ENCODE measurements around the gene DEPDC5. TPM values are rescaled to one million over a fixed set of nuclear protein-coding genes. Genes with fewer than 3 reads are reported as not detected.
A peak's percentile ranks its signal among the peaks of the same experiment; 100 is the strongest.

Gene DEPDC5
- total and polyA plus RNA-seq, 3 experiments from 2014 or later = 11.1 to 38.1 (median 29.1) TPM

DNA sequence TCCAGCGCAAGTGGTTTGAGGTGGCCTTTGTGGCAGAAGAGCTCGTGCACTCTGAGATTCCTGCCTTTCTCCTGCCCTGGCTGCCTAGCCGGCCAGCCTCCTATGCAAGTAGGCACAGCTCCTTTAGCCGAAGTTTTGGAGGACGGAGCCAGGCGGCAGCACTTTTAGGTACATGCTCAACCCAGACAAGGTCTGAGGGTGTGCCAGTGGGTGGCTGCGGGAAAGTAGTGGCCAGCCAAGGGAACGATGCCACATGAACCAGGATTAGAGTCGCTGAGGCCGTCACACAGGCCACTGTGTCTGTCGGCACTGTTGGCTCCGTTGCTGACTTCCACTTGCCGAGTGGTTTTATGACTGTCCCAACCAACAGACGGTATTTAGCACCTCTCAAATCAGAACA is 125.8 kb downstream of the DEPDC5 start:
- H3K27me3 ChIP-seq (ENCODE audit: insufficient read depth, low read length, poor library complexity, severe bottlenecking) = no peaks in the 10 kb centered on the region
- Mint-ChIP-seq H3K36me3 (peaks cover 5 to 62% (median 14%) of the 10 kb centered on the region in 3 donors), H3K9me3 (no peaks in the 10 kb centered on the region), H3K4me1 (peaks cover 0 to 4% (median 0%) of the 10 kb centered on the region in 3 donors), H3K4me3 (no peak overlapping the region), H3K27ac (no peak overlapping the region), H3K27me3 (no peaks in the 10 kb centered on the region)
- no peaks in the 10 kb centered on the region for H3K4me1 ChIP-seq (ENCODE audit: insufficient read depth, low read length)
- no peak for DNase-seq
- CTCF ChIA-PET = no interaction called here
- POLR2A ChIA-PET = interaction anchor here (0.6 kb wide), 1 partner anchor 33 kb away, joined by 3 read pairs; no protein-coding TSS in a partner anchor
- no peaks in the 10 kb centered on the region for H3K9me3 ChIP-seq (ENCODE audit: low read length)
- peaks cover 15% of the 10 kb centered on the region for H3K36me3 ChIP-seq (ENCODE audit: insufficient read depth, low read length)
- H3K4me3 ChIP-seq (ENCODE audit: low read length) = no peak overlapping the region
- no peak overlapping the region for H3K27ac ChIP-seq (ENCODE audit: low read depth, low read length)

DNA sequence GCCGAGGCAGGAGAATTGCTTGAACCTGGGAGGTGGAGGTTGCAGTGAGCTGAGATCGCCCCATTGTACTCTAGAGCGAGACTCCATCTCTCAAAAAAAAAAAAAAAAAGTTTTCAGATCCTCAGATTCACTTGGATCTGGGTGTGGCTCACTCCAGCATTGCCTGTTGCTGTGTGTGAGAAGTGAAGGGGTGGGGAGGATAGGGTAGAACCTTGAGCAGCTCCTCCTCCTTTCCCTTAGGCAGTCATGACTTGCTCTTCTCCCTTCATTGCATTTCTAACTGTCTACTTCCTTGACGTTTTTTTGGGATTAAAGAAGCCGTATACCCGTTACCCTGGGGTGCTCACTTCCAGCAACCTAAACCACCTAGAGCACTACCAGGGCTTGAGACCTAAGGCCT is 127.4 kb downstream of the DEPDC5 start:
- DNase-seq = no peak
- peaks cover 0 to under 1% (median 0%) of the 10 kb centered on the region in 3 donors for H3K4me1 Mint-ChIP-seq
- no peaks in the 10 kb centered on the region for H3K27me3 ChIP-seq (ENCODE audit: insufficient read depth, low read length, poor library complexity, severe bottlenecking)
- no peaks in the 10 kb centered on the region for H3K27me3 Mint-ChIP-seq
- H3K36me3 ChIP-seq (ENCODE audit: insufficient read depth, low read length) = peaks cover 8% of the 10 kb centered on the region
- H3K4me1 ChIP-seq (ENCODE audit: insufficient read depth, low read length) = no peaks in the 10 kb centered on the region
- CTCF ChIA-PET = no interaction called here
- no peak overlapping the region for H3K27ac ChIP-seq (ENCODE audit: low read depth, low read length)
- H3K4me3 ChIP-seq (ENCODE audit: low read length) = no peak overlapping the region
- H3K4me3 Mint-ChIP-seq = no peak overlapping the region
- no peaks in the 10 kb centered on the region for H3K9me3 Mint-ChIP-seq
- H3K9me3 ChIP-seq (ENCODE audit: low read length) = no peaks in the 10 kb centered on the region
- POLR2A ChIA-PET = no interaction called here
- H3K36me3 Mint-ChIP-seq = peaks cover 5 to 64% (median 12%) of the 10 kb centered on the region in 3 donors
- no peak overlapping the region for H3K27ac Mint-ChIP-seq

DNA sequence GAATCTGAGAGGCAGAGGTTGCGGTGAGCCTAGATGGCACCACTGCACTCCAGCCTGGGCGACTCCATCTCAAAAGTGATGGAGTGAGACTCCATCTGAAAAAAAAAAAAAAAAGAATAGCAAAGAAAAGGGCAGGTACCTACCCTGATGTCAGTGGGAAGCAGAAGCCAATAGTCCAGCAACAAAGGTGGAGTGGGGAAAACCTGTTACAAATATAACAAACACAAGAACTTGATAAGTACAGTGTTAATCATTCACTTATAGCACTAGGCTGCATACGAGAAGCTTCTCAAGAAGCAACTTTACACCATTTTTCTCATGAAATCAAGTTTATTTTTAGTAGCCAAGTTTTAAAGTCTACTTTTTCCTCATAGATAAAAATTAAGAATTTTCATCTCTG is 128.0 kb downstream of the DEPDC5 start:
- H3K4me1 Mint-ChIP-seq = no peaks in the 10 kb centered on the region
- H3K27me3 Mint-ChIP-seq = no peaks in the 10 kb centered on the region
- H3K36me3 Mint-ChIP-seq = peaks cover 5 to 62% (median 13%) of the 10 kb centered on the region in 3 donors
- no peaks in the 10 kb centered on the region for H3K27me3 ChIP-seq (ENCODE audit: insufficient read depth, low read length, poor library complexity, severe bottlenecking)
- no peak overlapping the region for H3K27ac Mint-ChIP-seq
- POLR2A ChIA-PET = no interaction called here
- no peak overlapping the region for H3K4me3 ChIP-seq (ENCODE audit: low read length)
- no peak overlapping the region for H3K27ac ChIP-seq (ENCODE audit: low read depth, low read length)
- DNase-seq = no peak
- no peaks in the 10 kb centered on the region for H3K9me3 ChIP-seq (ENCODE audit: low read length)
- no peaks in the 10 kb centered on the region for H3K9me3 Mint-ChIP-seq
- no peak overlapping the region for H3K4me3 Mint-ChIP-seq
- H3K4me1 ChIP-seq (ENCODE audit: insufficient read depth, low read length) = no peaks in the 10 kb centered on the region
- CTCF ChIA-PET = no interaction called here
- peaks cover 6% of the 10 kb centered on the region for H3K36me3 ChIP-seq (ENCODE audit: insufficient read depth, low read length)

GRCh38 chr22:31882971-31883370 is 129.2 kb downstream of the DEPDC5 start:
- ChIA-PET POLR2A (no interaction called here), CTCF (no interaction called here)
- DNase-seq = no peak
- Histone ChIP-seq H3K27me3 (ENCODE audit: insufficient read depth, low read length, poor library complexity, severe bottlenecking) (no peaks in the 10 kb centered on the region), H3K9me3 (ENCODE audit: low read length) (no peaks in the 10 kb centered on the region), H3K36me3 (ENCODE audit: insufficient read depth, low read length) (peaks cover 6% of the 10 kb centered on the region), H3K27ac (ENCODE audit: low read depth, low read length) (no peak overlapping the region), H3K4me1 (ENCODE audit: insufficient read depth, low read length) (no peaks in the 10 kb centered on the region), H3K4me3 (ENCODE audit: low read length) (no peak overlapping the region)
- Mint-ChIP-seq H3K9me3 (no peaks in the 10 kb centered on the region), H3K4me1 (no peaks in the 10 kb centered on the region), H3K27me3 (no peaks in the 10 kb centered on the region), H3K4me3 (no peak overlapping the region), H3K27ac (peak overlapping the region in 2 of 8 donors; percentile 33 to 71), H3K36me3 (peaks cover 5 to 66% (median 13%) of the 10 kb centered on the region in 3 donors)

GRCh38 chr22:31883989-31884388 is 130.2 kb downstream of the DEPDC5 start:
- no peaks in the 10 kb centered on the region for H3K27me3 Mint-ChIP-seq
- H3K4me3 ChIP-seq (ENCODE audit: low read length) = no peak overlapping the region
- DNase-seq = no peak
- ChIA-PET CTCF (no interaction called here), POLR2A (no interaction called here)
- H3K4me3 Mint-ChIP-seq = no peak overlapping the region
- peak overlapping the region in 1 of 8 donors; percentile 45 for H3K27ac Mint-ChIP-seq
- H3K27ac ChIP-seq (ENCODE audit: low read depth, low read length) = no peak overlapping the region
- peaks cover 0 to 2% (median 0%) of the 10 kb centered on the region in 3 donors for H3K4me1 Mint-ChIP-seq
- no peaks in the 10 kb centered on the region for H3K4me1 ChIP-seq (ENCODE audit: insufficient read depth, low read length)
- no peaks in the 10 kb centered on the region for H3K9me3 Mint-ChIP-seq
- H3K27me3 ChIP-seq (ENCODE audit: insufficient read depth, low read length, poor library complexity, severe bottlenecking) = no peaks in the 10 kb centered on the region
- peaks cover 6% of the 10 kb centered on the region for H3K36me3 ChIP-seq (ENCODE audit: insufficient read depth, low read length)
- no peaks in the 10 kb centered on the region for H3K9me3 ChIP-seq (ENCODE audit: low read length)
- peaks cover 6 to 64% (median 11%) of the 10 kb centered on the region in 3 donors for H3K36me3 Mint-ChIP-seq

DNA sequence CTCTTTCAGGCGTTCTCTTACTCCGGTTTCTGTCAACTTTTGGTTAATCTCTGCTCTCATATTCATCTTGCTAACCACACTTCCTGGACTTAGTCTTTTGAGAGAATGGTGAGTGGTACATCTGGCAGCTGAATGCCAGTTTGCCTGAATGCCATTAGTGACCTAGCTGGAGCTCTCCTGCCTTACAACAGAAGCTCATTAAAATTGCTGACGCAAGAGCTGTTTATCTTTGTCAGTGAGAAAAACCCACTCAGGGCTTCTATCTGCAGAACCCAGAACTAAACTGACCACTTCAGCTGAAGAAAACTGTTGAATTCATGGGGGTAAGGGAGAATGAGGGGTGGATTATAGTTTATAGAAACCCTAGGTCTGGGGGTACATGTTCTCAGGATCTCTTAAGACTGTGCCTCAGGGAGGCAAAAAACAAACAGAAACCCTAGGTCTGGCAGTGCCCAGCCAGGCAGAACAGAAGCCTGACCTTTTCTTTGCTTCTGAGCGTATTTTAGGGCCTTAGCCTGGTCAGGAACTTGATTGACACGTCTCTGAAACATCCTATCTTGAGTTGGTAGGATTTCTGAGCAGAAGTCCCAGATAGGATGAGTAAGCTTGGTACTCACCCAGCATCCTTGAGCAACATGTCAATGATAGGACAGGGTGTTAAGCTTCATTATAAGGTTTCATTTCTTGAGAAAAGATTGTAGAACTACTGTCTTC is 137.7 kb downstream of the DEPDC5 start:
- Mint-ChIP-seq H3K27me3 (no peaks in the 10 kb centered on the region), H3K4me3 (no peak overlapping the region), H3K27ac (no peak overlapping the region), H3K36me3 (peaks cover 3 to 62% (median 9%) of the 10 kb centered on the region in 3 donors), H3K9me3 (no peaks in the 10 kb centered on the region), H3K4me1 (peaks cover 0 to 5% (median 0%) of the 10 kb centered on the region in 3 donors)
- H3K4me3 ChIP-seq (ENCODE audit: low read length) = no peak overlapping the region
- H3K36me3 ChIP-seq (ENCODE audit: insufficient read depth, low read length) = peaks cover 5% of the 10 kb centered on the region
- ChIA-PET CTCF (interaction anchor here (0.6 to 1.2 kb wide), 2 partner anchors 14 to 80 kb away, joined by 3 read pairs; no protein-coding TSS in a partner anchor), POLR2A (no interaction called here)
- no peaks in the 10 kb centered on the region for H3K4me1 ChIP-seq (ENCODE audit: insufficient read depth, low read length)
- H3K9me3 ChIP-seq (ENCODE audit: low read length) = no peaks in the 10 kb centered on the region
- DNase-seq = no peak
- no peak overlapping the region for H3K27ac ChIP-seq (ENCODE audit: low read depth, low read length)
- H3K27me3 ChIP-seq (ENCODE audit: insufficient read depth, low read length, poor library complexity, severe bottlenecking) = no peaks in the 10 kb centered on the region

- Histone ChIP-seq H3K9me3 (ENCODE audit: low read length) (no peaks in the 10 kb centered on the region), H3K4me3 (ENCODE audit: low read length) (no peak overlapping the region), H3K36me3 (ENCODE audit: insufficient read depth, low read length) (peaks cover 5% of the 10 kb centered on the region), H3K27me3 (ENCODE audit: insufficient read depth, low read length, poor library complexity, severe bottlenecking) (no peaks in the 10 kb centered on the region), H3K27ac (ENCODE audit: low read depth, low read length) (no peak overlapping the region), H3K4me1 (ENCODE audit: insufficient read depth, low read length) (no peaks in the 10 kb centered on the region)
- H3K27ac Mint-ChIP-seq = peak overlapping the region in 1 of 8 donors; percentile 14
- peaks cover 0 to 5% (median 0%) of the 10 kb centered on the region in 3 donors for H3K4me1 Mint-ChIP-seq
- H3K27me3 Mint-ChIP-seq = no peaks in the 10 kb centered on the region
- H3K9me3 Mint-ChIP-seq = no peaks in the 10 kb centered on the region
- no peak for DNase-seq
- ChIA-PET CTCF (interaction anchor here (0.6 to 1.2 kb wide), 2 partner anchors 14 to 79 kb away, joined by 3 read pairs; no protein-coding TSS in a partner anchor), POLR2A (no interaction called here)
- H3K4me3 Mint-ChIP-seq = no peak overlapping the region
- peaks cover 3 to 65% (median 9%) of the 10 kb centered on the region in 3 donors for H3K36me3 Mint-ChIP-seq
Measured at GRCh38 chr22:31892080-31892433, 138.2 kb downstream of the DEPDC5 start.

- ChIA-PET CTCF (no interaction called here), POLR2A (no interaction called here)
- Histone ChIP-seq H3K9me3 (ENCODE audit: low read length) (no peaks in the 10 kb centered on the region), H3K4me3 (ENCODE audit: low read length) (no peak overlapping the region), H3K4me1 (ENCODE audit: insufficient read depth, low read length) (no peaks in the 10 kb centered on the region), H3K36me3 (ENCODE audit: insufficient read depth, low read length) (peaks cover 10% of the 10 kb centered on the region), H3K27ac (ENCODE audit: low read depth, low read length) (no peak overlapping the region), H3K27me3 (ENCODE audit: insufficient read depth, low read length, poor library complexity, severe bottlenecking) (no peaks in the 10 kb centered on the region)
- H3K4me1 Mint-ChIP-seq = peaks cover 0 to 5% (median 0%) of the 10 kb centered on the region in 3 donors
- DNase-seq = no peak
- no peak overlapping the region for H3K4me3 Mint-ChIP-seq
- no peak overlapping the region for H3K27ac Mint-ChIP-seq
- H3K9me3 Mint-ChIP-seq = no peaks in the 10 kb centered on the region
- no peaks in the 10 kb centered on the region for H3K27me3 Mint-ChIP-seq
- peaks cover 3 to 71% (median 16%) of the 10 kb centered on the region in 3 donors for H3K36me3 Mint-ChIP-seq
Measured at GRCh38 chr22:31893460-31893859, 139.6 kb downstream of the DEPDC5 start.

Data from CD8-positive, alpha-beta memory T cell (primary cell).